MM.1S (cell line): ENCODE measurements around the gene DDC.

ENCODE experiments used
- DNase-seq: peaks from one replicate; pipeline ENCODE4 v3.0.0-alpha.2; 2015
- H2AFZ ChIP-seq: fragments of 300-600 bp; sonication (generic); 2 replicates; pipeline ENCODE4 v1.6.0; 2016; ENCODE audit warnings: antibody characterized with exemption, low read length
- H3F3A ChIP-seq: fragments of 300-600 bp; sonication (generic); 2 replicates; pipeline ENCODE4 v1.6.1; 2016; ENCODE audit warnings: mild to moderate bottlenecking, antibody characterized with exemption, low read length, moderate library complexity, mixed read lengths; ENCODE audit not compliant: insufficient read depth
- H3K27ac ChIP-seq: fragments of 300-600 bp; sonication (generic); 2 replicates; pipeline ENCODE4 v1.5.1; 2016; ENCODE audit warnings: mild to moderate bottlenecking, low read length
- H3K27me3 ChIP-seq: fragments of 300-600 bp; sonication (generic); replicated peaks from 2 replicates; pipeline ENCODE4 v1.6.0; 2016; ENCODE audit warnings: low read length; ENCODE audit not compliant: insufficient read depth
- H3K36me3 ChIP-seq: fragments of 300-600 bp; sonication (generic); replicated peaks from 2 replicates; pipeline ENCODE4 v1.6.1; 2016; ENCODE audit warnings: mild to moderate bottlenecking, low read length, mixed read lengths; ENCODE audit not compliant: insufficient read depth
- H3K4me1 ChIP-seq: fragments of 300-600 bp; sonication (generic); 2 replicates; pipeline ENCODE4 v1.6.1; 2016; ENCODE audit warnings: low read length, mixed read lengths
- H3K4me2 ChIP-seq: fragments of 300-600 bp; sonication (generic); 2 replicates; pipeline ENCODE4 v1.6.0; 2016; ENCODE audit warnings: low read depth, low read length
- H3K4me3 ChIP-seq: fragments of 300-600 bp; sonication (generic); 2 replicates; pipeline ENCODE4 v1.5.1; 2016; ENCODE audit warnings: low read length, mixed read lengths
- H3K79me2 ChIP-seq: fragments of 300-600 bp; sonication (generic); 2 replicates; pipeline ENCODE4 v1.6.1; 2016; ENCODE audit warnings: mixed run types, low read length, mixed read lengths
- H3K9ac ChIP-seq: fragments of 300-600 bp; sonication (generic); 2 replicates; pipeline ENCODE4 v1.6.1; 2016; ENCODE audit warnings: low read length, mixed read lengths
- H3K9me2 ChIP-seq: fragments of 300-600 bp; sonication (generic); replicated peaks from 2 replicates; pipeline ENCODE4 v1.6.1; 2016; ENCODE audit warnings: mild to moderate bottlenecking, low read length, mixed read lengths; ENCODE audit not compliant: insufficient read depth
- H3K9me3 ChIP-seq: fragments of 300-600 bp; sonication (generic); replicated peaks from 2 replicates; pipeline ENCODE4 v1.6.1; 2016; ENCODE audit warnings: mild to moderate bottlenecking, low read length, mixed read lengths; ENCODE audit not compliant: insufficient read depth
- H4K20me1 ChIP-seq: fragments of 300-600 bp; sonication (generic); 2 replicates; pipeline ENCODE4 v1.6.1; 2016; ENCODE audit warnings: mild to moderate bottlenecking, low read length, moderate library complexity, mixed read lengths; ENCODE audit not compliant: insufficient read depth
- EZH2 ChIP-seq: fragments of 300-600 bp; sonication (generic); optimal IDR thresholded peaks from 2 replicates; pipeline ENCODE3; 2017; ENCODE audit warnings: low read depth, mild to moderate bottlenecking, antibody characterized with exemption, low read length, mixed read lengths
- EZH2phosphoT487 ChIP-seq: fragments of 300-600 bp; sonication (generic); IDR thresholded peaks from 2 replicates; pipeline ENCODE4 v1.6.1; 2018; ENCODE audit warnings: antibody characterized with exemption, low read length
- TF ChIP-seq, protein P1 (sequence below): fragments of 300-600 bp; sonication (generic); IDR thresholded peaks from 2 replicates; pipeline ENCODE4 v1.5.1; 2016; ENCODE audit warnings: antibody characterized with exemption, low read length, mixed read lengths

Gene DDC

DNA sequence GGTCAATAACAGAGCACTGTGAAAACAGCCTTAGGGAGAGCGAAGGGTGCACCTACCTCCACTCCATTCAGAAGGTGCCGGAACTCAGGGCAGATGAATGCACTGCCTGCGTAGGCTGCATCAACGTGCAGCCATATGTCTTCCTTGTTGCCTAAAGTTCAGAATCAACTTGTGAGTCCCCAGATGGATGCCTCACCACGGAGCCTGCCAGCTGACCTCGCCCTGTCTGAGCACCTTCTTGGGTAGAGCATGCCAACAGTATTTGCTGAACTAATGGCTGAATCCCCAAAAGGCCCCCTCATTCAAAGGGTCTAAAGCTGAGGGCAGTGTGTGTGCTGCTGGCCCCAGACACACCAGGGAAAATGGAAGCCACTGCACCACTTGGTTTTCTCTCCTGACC is 66.1 kb downstream of the DDC start:
- H2AFZ ChIP-seq: no peak overlapping the region
- no peaks in the 10 kb centered on the region for H3K9me3 ChIP-seq
- no peaks in the 10 kb centered on the region for H3K36me3 ChIP-seq
- H3F3A ChIP-seq: no peaks in the 10 kb centered on the region
- H3K9ac ChIP-seq: no peak overlapping the region
- no peak overlapping the region for H3K27ac ChIP-seq
- TF ChIP-seq, protein P1, sequence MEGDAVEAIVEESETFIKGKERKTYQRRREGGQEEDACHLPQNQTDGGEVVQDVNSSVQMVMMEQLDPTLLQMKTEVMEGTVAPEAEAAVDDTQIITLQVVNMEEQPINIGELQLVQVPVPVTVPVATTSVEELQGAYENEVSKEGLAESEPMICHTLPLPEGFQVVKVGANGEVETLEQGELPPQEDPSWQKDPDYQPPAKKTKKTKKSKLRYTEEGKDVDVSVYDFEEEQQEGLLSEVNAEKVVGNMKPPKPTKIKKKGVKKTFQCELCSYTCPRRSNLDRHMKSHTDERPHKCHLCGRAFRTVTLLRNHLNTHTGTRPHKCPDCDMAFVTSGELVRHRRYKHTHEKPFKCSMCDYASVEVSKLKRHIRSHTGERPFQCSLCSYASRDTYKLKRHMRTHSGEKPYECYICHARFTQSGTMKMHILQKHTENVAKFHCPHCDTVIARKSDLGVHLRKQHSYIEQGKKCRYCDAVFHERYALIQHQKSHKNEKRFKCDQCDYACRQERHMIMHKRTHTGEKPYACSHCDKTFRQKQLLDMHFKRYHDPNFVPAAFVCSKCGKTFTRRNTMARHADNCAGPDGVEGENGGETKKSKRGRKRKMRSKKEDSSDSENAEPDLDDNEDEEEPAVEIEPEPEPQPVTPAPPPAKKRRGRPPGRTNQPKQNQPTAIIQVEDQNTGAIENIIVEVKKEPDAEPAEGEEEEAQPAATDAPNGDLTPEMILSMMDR: no peak
- TF ChIP-seq EZH2 (no peak), EZH2phosphoT487 (no peak)
- H3K4me2 ChIP-seq: no peak overlapping the region
- no peaks in the 10 kb centered on the region for H3K4me1 ChIP-seq
- no peaks in the 10 kb centered on the region for H3K27me3 ChIP-seq
- no peaks in the 10 kb centered on the region for H3K9me2 ChIP-seq
- no peak for DNase-seq
- H3K79me2 ChIP-seq: no peaks in the 10 kb centered on the region
- H4K20me1 ChIP-seq: no peaks in the 10 kb centered on the region
- H3K4me3 ChIP-seq: no peak overlapping the region

DNA sequence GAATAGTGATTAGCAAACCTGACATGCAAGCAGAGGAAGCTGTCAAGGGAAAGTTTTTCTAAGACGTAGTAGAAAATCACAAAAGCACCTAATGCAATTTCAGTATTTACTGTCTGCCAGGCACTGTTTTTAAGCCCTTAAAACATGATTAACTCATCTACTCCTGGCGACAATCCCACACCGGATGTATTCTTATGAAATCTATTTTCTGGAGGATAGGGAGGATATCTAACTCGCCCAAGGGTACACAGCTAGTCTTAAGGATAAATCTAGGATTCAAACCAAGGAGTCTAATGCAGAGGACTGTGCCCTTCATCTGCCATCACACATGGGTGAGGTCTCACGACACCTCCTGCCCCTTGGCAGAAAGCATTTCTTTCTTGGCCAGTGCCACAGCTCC is 67.2 kb downstream of the DDC start:
- DNase-seq: no peak
- Histone ChIP-seq H3K4me2 (no peak overlapping the region), H3K4me3 (no peak overlapping the region), H3K4me1 (no peaks in the 10 kb centered on the region), H3K36me3 (no peaks in the 10 kb centered on the region), H3K27ac (no peak overlapping the region), H3F3A (no peaks in the 10 kb centered on the region), H3K9me3 (no peaks in the 10 kb centered on the region), H3K79me2 (no peaks in the 10 kb centered on the region), H3K27me3 (no peaks in the 10 kb centered on the region), H2AFZ (no peak overlapping the region), H4K20me1 (no peaks in the 10 kb centered on the region), H3K9ac (no peak overlapping the region), H3K9me2 (no peaks in the 10 kb centered on the region)
- TF ChIP-seq, protein P1: no peak
- TF ChIP-seq EZH2 (no peak), EZH2phosphoT487 (no peak)

DNA sequence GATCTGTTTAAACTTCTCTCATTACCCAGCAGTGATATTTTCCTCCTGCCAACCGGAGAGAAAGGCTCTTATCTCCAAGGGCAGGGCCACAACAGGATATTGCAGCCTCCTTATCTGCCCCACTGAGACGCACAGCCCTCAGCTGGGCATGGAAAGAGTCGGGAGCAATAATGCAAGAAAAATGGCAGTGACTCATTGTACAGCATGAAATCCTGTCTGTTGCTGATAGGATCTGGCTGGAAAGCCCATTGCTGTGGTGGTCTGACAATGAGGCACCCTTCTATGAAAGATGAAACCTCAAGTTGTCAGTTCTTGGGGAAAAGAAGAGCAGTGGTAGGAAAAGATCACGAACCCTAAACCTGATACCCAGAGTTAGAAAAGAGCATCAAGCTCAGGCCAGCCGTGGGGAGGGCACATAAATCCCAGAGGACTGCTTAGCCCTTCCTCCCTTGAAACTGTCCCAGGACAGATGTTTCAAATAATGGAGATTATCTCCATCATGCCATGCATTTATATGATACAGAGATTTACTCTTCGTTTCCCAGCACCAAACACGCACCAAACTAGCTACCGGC is 68.0 kb downstream of the DDC start:
- Histone ChIP-seq H3K9me2 (no peaks in the 10 kb centered on the region), H4K20me1 (no peaks in the 10 kb centered on the region), H3K4me1 (no peaks in the 10 kb centered on the region), H3K36me3 (no peaks in the 10 kb centered on the region), H3K9ac (no peak overlapping the region), H3K79me2 (no peaks in the 10 kb centered on the region), H3F3A (no peaks in the 10 kb centered on the region), H3K4me2 (no peak overlapping the region), H3K4me3 (no peak overlapping the region), H3K9me3 (no peaks in the 10 kb centered on the region), H2AFZ (no peak overlapping the region), H3K27me3 (no peaks in the 10 kb centered on the region), H3K27ac (no peak overlapping the region)
- DNase-seq: no peak
- TF ChIP-seq, protein P1: no peak
- TF ChIP-seq EZH2phosphoT487 (no peak), EZH2 (no peak)
